ENCODE measurements around the gene MPG. TPM values are rescaled to one million over a fixed set of nuclear protein-coding genes. Genes with fewer than 3 reads are reported as not detected.

MPG gene
- total RNA-seq, 1 experiment from 2014 or later, result 86.2 TPM

GRCh38 chr16:71210-71539 is 6.8 kb upstream of the MPG start:
- H3K9me2 ChIP-seq (ENCODE audit: insufficient read depth), result no peaks in the 10 kb centered on the region
- intact Hi-C loops (cut with micrococcal nuclease; ENCODE audit: unreplicated experiment), result no loop called here
- H2AFZ ChIP-seq, result peak overlapping the region; percentile 70; the same call in 1 of the 2 replicates
- TF ChIP-seq EZH2 (IDR thresholded peaks at IDR 0.05; ENCODE audit: low read depth), result no peak
- TF ChIP-seq CTCF (conservative IDR thresholded peaks at IDR 0.05), result 0 out of 2 replicates have a peak, but pooled peaks have one; percentile 6
- peak overlapping the region; percentile 78 for H3K4me3 ChIP-seq
- H3K4me1 ChIP-seq (replicated peaks; ENCODE audit: insufficient read depth), result peaks cover 33% of the 10 kb centered on the region
- CTCF ChIA-PET, result interaction anchor here (0.6 to 1.0 kb wide), 2 partner anchors 33 to 282 kb away, joined by 3 to 7 read pairs; no protein-coding TSS in a partner anchor
- BruUV-seq (replicated peaks), result no TSS peak
- H3K36me3 ChIP-seq (ENCODE audit: low read depth), result no peaks in the 10 kb centered on the region
- peaks cover 22% of the 10 kb centered on the region; the same call in 1 of the 2 replicates for H3F3A ChIP-seq (ENCODE audit: insufficient read depth, low read depth)
- POLR2A ChIA-PET (ENCODE audit: unreplicated experiment), result interaction anchor here (0.9 kb wide), 1 partner anchor 18 kb away, joined by 6 read pairs; the partner anchor contains the start of genes POLR3K and SNRNP25
- peaks cover 3% of the 10 kb centered on the region; the same call in 1 of the 2 replicates for H3K79me2 ChIP-seq (ENCODE audit: low read depth)
- no peaks in the 10 kb centered on the region for H3K27me3 ChIP-seq (ENCODE audit: insufficient read depth, low read depth)
- H4K20me1 ChIP-seq (ENCODE audit: insufficient read depth), result no peaks in the 10 kb centered on the region; the same call in 1 of the 2 replicates
- no peaks in the 10 kb centered on the region for H3K9me3 ChIP-seq (ENCODE audit: insufficient read depth, low read depth)
- peak overlapping the region; percentile 35; the same call in 1 of the 2 replicates for H3K27ac ChIP-seq
- no peak for DNase-seq
- peak overlapping the region; percentile 92 for H3K4me2 ChIP-seq

- H3K9me3 ChIP-seq (ENCODE audit: insufficient read depth, low read depth), result no peaks in the 10 kb centered on the region
- H3K4me2 ChIP-seq, result peak overlapping the region; percentile 92
- peak overlapping the region; percentile 46 for H3K27ac ChIP-seq
- CTCF ChIA-PET, result interaction anchor here (0.6 to 1.0 kb wide), 2 partner anchors 33 to 281 kb away, joined by 3 to 7 read pairs; no protein-coding TSS in a partner anchor
- TF ChIP-seq CTCF (conservative IDR thresholded peaks at IDR 0.05) (0 out of 2 replicates have a peak, but pooled peaks have one; percentile 5), EZH2 (IDR thresholded peaks at IDR 0.05; ENCODE audit: low read depth) (no peak)
- TSS peak; percentile 98 for BruUV-seq (replicated peaks)
- no peaks in the 10 kb centered on the region for H3K36me3 ChIP-seq (ENCODE audit: low read depth)
- no peaks in the 10 kb centered on the region for H3K9me2 ChIP-seq (ENCODE audit: insufficient read depth)
- peak overlapping the region; percentile 70 for H2AFZ ChIP-seq
- intact Hi-C loops (cut with micrococcal nuclease; ENCODE audit: unreplicated experiment), result no loop called here
- H3K4me1 ChIP-seq (replicated peaks; ENCODE audit: insufficient read depth), result peaks cover 39% of the 10 kb centered on the region
- peaks cover 3% of the 10 kb centered on the region; the same call in 1 of the 2 replicates for H3K79me2 ChIP-seq (ENCODE audit: low read depth)
- H3K4me3 ChIP-seq, result peak overlapping the region; percentile 78
- peak; percentile 86 to 90 for DNase-seq
- no peaks in the 10 kb centered on the region; the same call in 1 of the 2 replicates for H4K20me1 ChIP-seq (ENCODE audit: insufficient read depth)
- no peaks in the 10 kb centered on the region for H3K27me3 ChIP-seq (ENCODE audit: insufficient read depth, low read depth)
- H3F3A ChIP-seq (ENCODE audit: insufficient read depth, low read depth), result peaks cover 28% of the 10 kb centered on the region; the same call in 1 of the 2 replicates
- POLR2A ChIA-PET (ENCODE audit: unreplicated experiment), result no interaction called here
Measured at GRCh38 chr16:71540-72401, 6.3 kb upstream of the MPG start.

DNA sequence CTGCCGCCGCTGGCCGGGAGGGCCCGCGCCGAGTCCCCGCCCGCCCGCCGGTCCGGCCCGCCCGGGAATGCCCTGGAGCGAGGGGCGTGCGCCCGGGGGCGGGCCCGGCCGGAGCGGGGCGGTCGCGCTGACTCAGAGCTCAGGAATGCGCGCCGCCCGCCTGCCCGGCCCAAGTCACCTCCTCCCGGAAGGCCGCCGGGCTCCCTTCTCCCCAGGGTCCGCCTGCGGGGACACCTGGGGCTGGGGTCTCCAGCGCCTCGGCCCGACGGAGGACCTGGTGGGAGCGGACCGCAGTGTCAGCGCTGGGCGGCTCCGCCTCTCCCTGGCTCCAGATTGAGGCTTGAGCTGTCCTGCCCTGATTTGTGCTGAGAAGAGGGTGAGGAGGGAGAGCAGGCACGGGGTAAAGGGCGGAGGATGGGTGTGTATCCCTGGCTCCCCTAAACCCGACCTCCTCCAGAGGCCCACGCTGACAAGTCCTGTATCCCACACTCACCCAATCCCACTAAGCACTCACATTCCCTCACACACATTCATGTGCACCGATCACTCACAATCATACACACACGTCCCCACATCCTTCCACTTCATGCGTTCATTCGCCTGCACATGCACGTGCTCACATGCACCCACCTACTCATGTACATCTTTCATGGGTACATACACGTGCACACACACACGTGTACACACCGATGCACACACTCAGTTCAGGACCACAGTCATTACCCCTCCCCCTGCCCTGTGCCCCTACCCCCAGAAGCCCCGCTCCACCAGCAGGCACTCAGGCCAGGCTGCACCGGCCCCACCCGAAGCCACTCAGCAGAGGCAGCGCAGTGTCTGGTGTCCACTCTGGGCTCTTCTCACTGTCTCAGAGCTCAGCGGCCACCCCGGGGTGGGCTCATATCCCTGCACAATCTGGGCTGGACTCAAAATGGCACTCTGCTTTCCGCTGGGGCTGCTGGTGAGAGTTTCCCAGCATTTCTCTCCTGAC is 5.2 kb upstream of the MPG start, which contains the start of gene RHBDF1:
Gene RHBDF1 (minus strand): TSS at position 71 of the 988 bp plus-strand sequence. CDS start 7,616 bp downstream, outside the sequence.
- no peaks in the 10 kb centered on the region for H3K9me2 ChIP-seq (ENCODE audit: insufficient read depth)
- peak in 1 of 2 experiments; percentile 75 for DNase-seq
- H3K36me3 ChIP-seq (ENCODE audit: low read depth), result no peaks in the 10 kb centered on the region
- peak within 1 kb of the TSS; percentile 78 for H3K4me3 ChIP-seq
- H2AFZ ChIP-seq, result peak within 1 kb of the TSS; percentile 70
- peak within 1 kb of the TSS; percentile 46 for H3K27ac ChIP-seq
- peaks cover 45% of the 10 kb centered on the region for H3K4me1 ChIP-seq (replicated peaks; ENCODE audit: insufficient read depth)
- H4K20me1 ChIP-seq (ENCODE audit: insufficient read depth), result no peaks in the 10 kb centered on the region
- CTCF ChIA-PET, result interaction anchor here (0.6 kb wide), 1 partner anchor 715 kb away, joined by 3 read pairs; the partner anchor contains the start of genes CHTF18 and RPUSD1
- H3F3A ChIP-seq (ENCODE audit: insufficient read depth, low read depth), result peaks cover 34% of the 10 kb centered on the region; the same call in 1 of the 2 replicates
- no peaks in the 10 kb centered on the region for H3K9me3 ChIP-seq (ENCODE audit: insufficient read depth, low read depth)
- TF ChIP-seq EZH2 (IDR thresholded peaks at IDR 0.05; ENCODE audit: low read depth), result no peak
- BruUV-seq (replicated peaks), result no TSS peak
- peak within 1 kb of the TSS; percentile 92 for H3K4me2 ChIP-seq
- POLR2A ChIA-PET (ENCODE audit: unreplicated experiment), result no interaction called here
- intact Hi-C loops (cut with micrococcal nuclease; ENCODE audit: unreplicated experiment), result no loop called here
- peaks cover 3% of the 10 kb centered on the region; the same call in 1 of the 2 replicates for H3K79me2 ChIP-seq (ENCODE audit: low read depth)
- H3K27me3 ChIP-seq (ENCODE audit: insufficient read depth, low read depth), result no peaks in the 10 kb centered on the region

All from PC-9 (cell line).